Measurements from ENCODE around the gene TMEM30B. TPM values are rescaled to one million over a fixed set of nuclear protein-coding genes. Genes with fewer than 3 reads are reported as not detected.

TMEM30B gene
- polyA plus RNA-seq, 1 donor = 1.2 TPM

DNA sequence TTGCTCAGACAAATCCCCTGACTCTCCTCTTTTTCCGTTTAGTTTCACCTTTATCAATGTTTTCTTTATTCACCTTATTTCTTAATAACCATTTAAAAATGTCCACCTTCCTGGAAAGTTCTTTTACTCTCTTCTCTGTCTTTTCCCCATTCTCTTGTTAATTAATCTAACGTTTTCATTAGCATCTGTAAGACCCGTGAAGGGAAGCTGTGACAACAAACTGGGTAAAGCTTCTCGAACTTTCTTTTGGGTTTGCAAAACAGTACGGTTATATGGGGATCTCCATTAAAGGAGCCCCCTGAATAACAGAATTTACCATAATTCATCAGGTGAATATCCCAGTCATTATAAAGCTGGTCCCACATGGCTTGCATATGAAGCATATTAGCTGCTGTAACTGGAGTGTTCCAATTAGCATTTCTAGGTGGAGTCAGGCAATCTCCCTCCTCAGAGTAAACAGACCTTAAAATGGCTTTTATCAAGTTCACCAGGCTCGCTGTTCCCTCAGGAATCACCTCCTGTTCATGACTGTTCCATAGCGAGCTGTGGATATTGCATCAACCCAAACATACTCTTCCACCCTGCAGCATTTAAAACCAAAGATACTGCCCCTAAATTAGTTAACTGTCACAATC, 42.4 kb downstream of the TMEM30B start:
- DNase-seq (ENCODE audit: low read depth) = no peak

DNA sequence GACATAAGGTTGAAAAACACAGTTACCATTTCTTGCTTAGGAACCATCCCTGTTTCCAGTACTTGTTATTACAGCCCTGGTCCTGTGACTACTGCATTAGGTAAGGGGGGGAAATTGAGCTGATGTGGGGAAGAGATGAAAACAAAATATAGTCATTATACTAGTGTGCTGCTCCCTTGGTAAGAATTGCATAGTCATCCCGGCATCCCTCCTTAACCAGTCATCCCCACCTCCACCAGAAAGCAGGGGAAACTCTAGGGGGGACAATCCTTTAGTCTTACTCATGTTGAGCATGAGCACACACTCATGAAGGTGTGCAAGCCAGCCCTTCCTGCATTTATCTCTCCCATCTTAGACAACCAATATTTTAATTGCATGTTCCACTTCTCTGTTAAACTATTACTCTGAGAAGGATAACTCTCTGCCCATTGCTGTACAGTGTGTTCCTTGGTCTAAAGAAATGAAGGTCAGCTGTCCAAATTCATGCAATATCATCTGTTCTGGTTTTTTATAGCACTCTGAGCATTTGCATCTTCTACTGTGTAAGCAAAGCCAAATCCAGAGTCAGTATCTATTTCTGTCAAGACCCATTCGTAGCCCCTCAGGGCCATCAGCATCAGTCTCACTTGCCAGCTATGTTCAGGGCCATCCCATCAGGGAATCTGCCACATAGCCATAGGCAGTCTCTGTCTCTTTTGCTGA, 46.8 kb downstream of the TMEM30B start:
- no peak for DNase-seq (ENCODE audit: low read depth)

DNA sequence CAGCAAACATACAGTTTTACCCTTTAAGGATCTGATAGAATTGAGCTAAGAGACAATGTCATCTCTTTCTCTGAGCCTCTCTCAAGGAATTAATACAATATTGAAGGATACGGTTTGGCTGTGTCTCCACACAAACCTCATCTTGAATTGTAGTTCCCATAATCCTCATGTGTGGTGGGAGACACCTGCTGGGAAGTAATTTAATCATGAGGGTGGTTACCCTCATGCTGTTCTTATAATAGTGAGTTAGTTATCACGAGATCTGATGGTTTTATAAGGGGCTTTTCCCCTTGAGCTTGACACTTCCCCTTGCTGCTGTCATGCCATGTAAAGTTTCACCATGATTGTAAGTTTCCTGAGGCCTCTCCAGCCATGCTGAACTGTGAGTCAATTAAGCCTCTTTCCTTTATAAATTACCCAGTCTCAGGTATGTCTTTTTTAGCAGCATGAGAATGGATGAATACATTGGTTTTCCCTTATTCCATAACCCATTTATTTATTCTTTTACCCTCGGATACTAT, 47.6 kb downstream of the TMEM30B start:
- no peak for DNase-seq (ENCODE audit: low read depth)

DNA sequence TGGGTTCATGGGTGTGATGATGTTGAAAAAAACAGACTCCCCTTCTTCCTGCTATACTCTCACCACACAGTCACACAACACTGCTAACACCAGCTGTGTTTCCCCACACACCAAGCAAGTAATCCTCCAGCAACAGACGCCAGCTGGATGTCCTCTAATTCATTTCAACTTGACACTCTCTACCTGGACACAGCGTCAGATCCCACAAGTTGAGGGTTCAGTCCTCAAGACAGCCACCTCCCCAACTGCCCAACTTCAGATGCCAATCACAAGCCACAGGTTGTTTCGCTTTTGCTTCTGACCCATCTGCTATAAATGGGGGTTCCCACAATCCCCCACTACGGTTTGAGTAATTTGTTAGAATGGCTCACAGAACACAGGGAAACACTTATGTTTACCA, 49.3 kb downstream of the TMEM30B start:
- DNase-seq (ENCODE audit: low read depth) = no peak

DNA sequence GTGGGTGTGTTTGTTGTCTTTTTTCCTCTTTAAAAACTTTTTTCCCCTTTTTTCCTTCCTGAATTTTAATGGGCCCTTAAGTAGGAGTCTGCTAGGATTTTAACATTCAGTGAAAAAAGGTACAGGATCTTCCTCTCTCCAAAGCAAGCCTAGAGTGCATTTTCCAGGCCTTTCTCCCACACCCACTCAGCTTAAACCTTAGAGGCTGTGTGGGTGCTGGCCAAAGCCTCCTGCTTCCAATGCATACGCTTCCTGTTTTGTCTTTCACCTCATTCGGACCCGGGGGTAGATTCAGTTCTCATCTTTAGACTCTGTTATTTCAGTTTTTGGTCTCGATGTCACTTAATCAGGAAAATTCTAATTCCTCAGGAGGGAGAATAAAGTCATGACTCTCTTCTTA, 51.2 kb downstream of the TMEM30B start:
- no peak for DNase-seq (ENCODE audit: low read depth)

DNA sequence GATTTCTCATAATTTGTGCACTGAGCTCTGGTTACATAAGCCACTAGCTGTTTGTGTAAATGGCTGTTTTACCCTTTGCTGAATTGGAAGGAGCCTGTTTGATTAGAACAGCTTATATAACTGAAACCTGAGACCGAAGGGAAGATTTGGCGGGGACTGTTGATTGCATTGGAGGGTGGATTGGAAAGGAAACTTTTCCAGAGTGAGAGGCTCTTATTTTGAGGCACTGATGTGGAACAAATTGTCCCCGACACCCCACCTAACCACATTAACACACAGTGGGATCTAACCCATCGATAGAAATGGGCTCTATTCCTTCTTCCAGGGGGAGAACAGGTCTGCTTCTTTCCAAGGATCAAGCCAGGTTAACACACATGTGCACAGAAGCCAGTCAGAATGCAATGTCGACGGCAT, 51.7 kb downstream of the TMEM30B start:
- DNase-seq (ENCODE audit: low read depth) = no peak

DNA sequence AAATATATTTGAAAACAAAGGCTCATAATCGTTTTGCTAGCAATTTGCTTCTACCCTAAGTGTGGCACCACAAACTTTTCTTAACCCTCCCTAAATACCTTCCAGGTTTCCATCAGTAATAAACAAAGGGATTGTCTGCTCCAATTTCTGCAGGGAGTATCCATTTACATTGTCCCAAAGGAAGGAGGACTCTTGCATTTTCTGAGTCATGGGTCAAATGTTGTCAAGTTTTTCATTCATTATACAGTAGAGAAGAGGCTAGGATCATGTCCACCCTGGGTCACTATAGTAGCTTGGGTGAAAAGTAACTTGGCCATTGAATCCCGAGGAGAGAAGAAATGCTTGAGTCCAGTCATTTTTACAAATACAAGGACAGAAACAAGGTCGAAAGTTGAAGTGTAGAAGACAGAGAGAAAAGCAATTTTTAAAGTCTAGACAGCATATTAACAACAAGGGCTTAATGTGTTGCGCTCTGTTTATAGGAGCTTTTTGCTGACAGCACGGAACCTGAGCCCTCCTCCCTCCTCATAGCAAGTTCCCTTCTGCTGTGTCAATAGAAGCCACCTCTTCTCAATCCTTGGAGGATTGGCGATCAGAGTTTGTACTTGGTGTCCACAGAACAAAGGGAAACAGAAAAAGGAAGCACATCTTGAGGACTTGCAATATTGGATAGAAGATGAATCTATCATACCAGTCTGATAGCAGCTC, 53.1 kb downstream of the TMEM30B start:
- DNase-seq (ENCODE audit: low read depth) = no peak

Other genes with a start within 250 kb of the TMEM30B start
- 11.5 TPM for gene PRKCH, start 40.2 kb upstream of the TMEM30B start, polyA plus RNA-seq (ENCODE audit: insufficient read length)

Measured in forelimb muscle (tissue), 1 donor.